Esophagus muscularis mucosa (tissue), 3 donors: ENCODE measurements around the gene NPBWR2.

ENCODE experiments used
- CTCF ChIP-seq, 3 experiments: fragments of 200-600 bp in 2 of 3; fragments of 450-650 bp in 1 of 3; sonication (generic) in 2 of 3; IDR thresholded peaks; one replicate each; pipeline ENCODE4 v1.5.1; 2017 to 2019; ENCODE audit warnings: antibody characterized with exemption in 3 of 3, mild to moderate bottlenecking in 2 of 3, moderate library complexity in 1 of 3
- EP300 ChIP-seq: sonication (generic); formaldehyde crosslinking; IDR thresholded peaks from one replicate; pipeline ENCODE4 v1.6.1; 2017; ENCODE audit warnings: antibody characterized with exemption

- TF ChIP-seq EP300 (no peak), CTCF (IDR thresholded peaks at IDR 0.05) (no peak)
Observed at GRCh38 chr20:64099880-64100565, 7.3 kb downstream of the NPBWR2 start.
